ENCODE measurements around the gene GLI3.

DNA sequence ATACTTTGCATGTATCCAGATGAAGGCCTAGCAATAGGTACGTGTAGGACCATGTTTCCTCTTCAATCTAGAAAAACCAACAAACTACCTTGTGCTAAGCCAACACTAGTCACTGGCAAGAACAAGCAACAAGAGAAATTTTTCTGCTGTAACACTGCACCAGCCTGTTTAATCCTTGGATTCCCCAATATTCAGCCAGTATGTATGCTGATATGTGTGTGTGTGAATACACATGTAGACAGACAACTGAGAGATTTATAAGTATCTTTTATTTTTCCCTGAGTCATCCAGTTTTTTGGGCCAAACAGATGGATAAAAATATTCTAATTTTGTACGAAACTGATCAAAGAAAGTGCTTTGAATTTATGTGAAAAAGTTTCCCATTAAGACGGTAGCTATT, 26.2 kb downstream of the GLI3 start:
- no peak for TF ChIP-seq EZH2phosphoT487 (IDR thresholded peaks at IDR 0.05; ENCODE audit: insufficient read depth, low read depth)
- no peak for TF ChIP-seq EZH2 (IDR thresholded peaks at IDR 0.05; ENCODE audit: insufficient read depth, poor library complexity, severe bottlenecking)

All from GM23248 (cell line).